Neural cell (in vitro differentiated cells): ENCODE results near the gene CIART.

Experiments
- EZH2 ChIP-seq: fragments of 200-600, 300-800 bp; shearing (Covaris generic), sonication (generic); IDR thresholded peaks from 2 replicates; pipeline ENCODE4 v1.6.1; 2014; ENCODE audit warnings: antibody characterized with exemption, low read length, borderline replicate concordance, mild to moderate bottlenecking; ENCODE audit not compliant: insufficient read depth, poor library complexity, severe bottlenecking
- REST ChIP-seq: IDR thresholded peaks from 2 replicates; pipeline ENCODE4 v1.6.1; 2012; ENCODE audit warnings: borderline replicate concordance
- TAF1 ChIP-seq: IDR thresholded peaks from 2 replicates; pipeline ENCODE4 v1.6.1; 2012; ENCODE audit warnings: low read depth
- TF ChIP-seq, protein P1 (sequence below): fragments of 450-650 bp; IDR thresholded peaks from 2 replicates; pipeline ENCODE4 v1.5.1; 2014; ENCODE audit warnings: antibody characterized with exemption, mild to moderate bottlenecking, moderate library complexity; ENCODE audit not compliant: poor library complexity, severe bottlenecking

DNA sequence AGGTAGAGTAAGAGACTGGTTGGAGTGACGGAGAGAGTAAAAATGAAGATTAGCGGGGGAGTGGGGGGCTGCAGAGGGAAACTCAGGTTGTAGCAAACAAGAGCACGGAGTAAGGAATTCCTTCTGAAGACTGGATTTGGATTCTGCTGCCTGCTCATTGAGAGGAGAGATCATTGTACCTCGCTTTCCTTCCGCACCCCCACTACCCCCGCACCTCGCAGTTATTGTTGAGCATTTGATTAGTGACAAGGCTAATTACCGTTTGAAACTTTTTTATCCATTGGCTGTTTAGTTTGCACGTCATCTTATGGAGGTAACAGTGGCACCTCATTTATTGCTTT lies 39.4 kb downstream of the CIART start:
- no peak for TF ChIP-seq EZH2
- TF ChIP-seq, protein P1, sequence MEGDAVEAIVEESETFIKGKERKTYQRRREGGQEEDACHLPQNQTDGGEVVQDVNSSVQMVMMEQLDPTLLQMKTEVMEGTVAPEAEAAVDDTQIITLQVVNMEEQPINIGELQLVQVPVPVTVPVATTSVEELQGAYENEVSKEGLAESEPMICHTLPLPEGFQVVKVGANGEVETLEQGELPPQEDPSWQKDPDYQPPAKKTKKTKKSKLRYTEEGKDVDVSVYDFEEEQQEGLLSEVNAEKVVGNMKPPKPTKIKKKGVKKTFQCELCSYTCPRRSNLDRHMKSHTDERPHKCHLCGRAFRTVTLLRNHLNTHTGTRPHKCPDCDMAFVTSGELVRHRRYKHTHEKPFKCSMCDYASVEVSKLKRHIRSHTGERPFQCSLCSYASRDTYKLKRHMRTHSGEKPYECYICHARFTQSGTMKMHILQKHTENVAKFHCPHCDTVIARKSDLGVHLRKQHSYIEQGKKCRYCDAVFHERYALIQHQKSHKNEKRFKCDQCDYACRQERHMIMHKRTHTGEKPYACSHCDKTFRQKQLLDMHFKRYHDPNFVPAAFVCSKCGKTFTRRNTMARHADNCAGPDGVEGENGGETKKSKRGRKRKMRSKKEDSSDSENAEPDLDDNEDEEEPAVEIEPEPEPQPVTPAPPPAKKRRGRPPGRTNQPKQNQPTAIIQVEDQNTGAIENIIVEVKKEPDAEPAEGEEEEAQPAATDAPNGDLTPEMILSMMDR = no peak
- TF ChIP-seq TAF1 = no peak
- no peak for TF ChIP-seq REST
